ENCODE data around the gene MAPK8IP3.

DNA sequence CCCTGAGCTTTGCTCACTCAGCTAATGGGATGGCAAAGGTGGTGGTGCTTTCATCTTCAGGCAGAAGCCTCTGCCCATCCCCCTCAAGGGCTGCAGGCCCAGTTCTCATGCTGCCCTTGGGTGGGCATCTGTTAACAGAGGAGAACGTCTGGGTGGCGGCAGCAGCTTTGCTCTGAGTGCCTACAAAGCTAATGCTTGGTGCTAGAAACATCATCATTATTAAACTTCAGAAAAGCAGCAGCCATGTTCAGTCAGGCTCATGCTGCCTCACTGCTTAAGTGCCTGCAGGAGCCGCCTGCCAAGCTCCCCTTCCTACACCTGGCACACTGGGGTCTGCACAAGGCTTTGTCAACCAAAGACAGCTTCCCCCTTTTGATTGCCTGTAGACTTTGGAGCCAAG lies 5.7 kb upstream of the MAPK8IP3 start:
- TF ChIP-seq, protein P1, sequence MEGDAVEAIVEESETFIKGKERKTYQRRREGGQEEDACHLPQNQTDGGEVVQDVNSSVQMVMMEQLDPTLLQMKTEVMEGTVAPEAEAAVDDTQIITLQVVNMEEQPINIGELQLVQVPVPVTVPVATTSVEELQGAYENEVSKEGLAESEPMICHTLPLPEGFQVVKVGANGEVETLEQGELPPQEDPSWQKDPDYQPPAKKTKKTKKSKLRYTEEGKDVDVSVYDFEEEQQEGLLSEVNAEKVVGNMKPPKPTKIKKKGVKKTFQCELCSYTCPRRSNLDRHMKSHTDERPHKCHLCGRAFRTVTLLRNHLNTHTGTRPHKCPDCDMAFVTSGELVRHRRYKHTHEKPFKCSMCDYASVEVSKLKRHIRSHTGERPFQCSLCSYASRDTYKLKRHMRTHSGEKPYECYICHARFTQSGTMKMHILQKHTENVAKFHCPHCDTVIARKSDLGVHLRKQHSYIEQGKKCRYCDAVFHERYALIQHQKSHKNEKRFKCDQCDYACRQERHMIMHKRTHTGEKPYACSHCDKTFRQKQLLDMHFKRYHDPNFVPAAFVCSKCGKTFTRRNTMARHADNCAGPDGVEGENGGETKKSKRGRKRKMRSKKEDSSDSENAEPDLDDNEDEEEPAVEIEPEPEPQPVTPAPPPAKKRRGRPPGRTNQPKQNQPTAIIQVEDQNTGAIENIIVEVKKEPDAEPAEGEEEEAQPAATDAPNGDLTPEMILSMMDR (optimal IDR thresholded peaks at IDR 0.05 in 1 of 3, IDR thresholded peaks at IDR 0.05 in 1 of 3, conservative IDR thresholded peaks at IDR 0.05 in 1 of 3; ENCODE audit: extremely low read depth in 1 of 3, insufficient read depth in 2 of 3, low read length in 3 of 3): no peak
- no peak for TF ChIP-seq EZH2 (IDR thresholded peaks at IDR 0.05; ENCODE audit: low read length)

Measured in keratinocyte (primary cell).